ENCODE measurements around the gene SPECC1.
"Not testable (repeated sequence)": the region's sequence is repeated elsewhere in the genome, so short reads cannot be mapped to it uniquely, and the experiment has no call there.

Gene SPECC1

DNA sequence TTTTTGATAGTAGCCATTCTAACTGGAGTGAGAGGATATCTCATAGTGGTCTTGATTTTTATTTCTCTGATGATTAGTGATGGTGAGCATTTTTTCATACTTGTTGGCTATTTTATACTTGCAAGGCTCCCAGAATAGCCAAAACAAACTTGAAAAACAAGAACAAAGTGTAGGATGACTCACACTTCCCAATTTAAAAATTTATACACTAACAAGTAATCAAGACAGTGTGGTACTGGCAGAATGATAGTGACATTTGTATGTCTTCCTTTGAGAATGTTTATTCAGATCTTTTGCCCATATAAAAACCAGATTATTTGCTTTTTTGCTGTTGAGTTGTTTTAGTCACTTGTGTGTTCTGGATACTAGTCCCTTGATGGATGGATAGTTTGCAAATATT is 17.8 kb downstream of the SPECC1 start:
- H3K27me3 ChIP-seq, result no peaks in the 10 kb centered on the region
- no peaks in the 10 kb centered on the region for H3K36me3 ChIP-seq
- H3K27ac ChIP-seq, result no peak overlapping the region
- no peaks in the 10 kb centered on the region for H3K4me1 ChIP-seq (ENCODE audit: control insufficient read depth in 1 of 2, insufficient read depth in 1 of 2, low read depth in 1 of 2, low read length in 1 of 2)
- TF ChIP-seq, protein P1, sequence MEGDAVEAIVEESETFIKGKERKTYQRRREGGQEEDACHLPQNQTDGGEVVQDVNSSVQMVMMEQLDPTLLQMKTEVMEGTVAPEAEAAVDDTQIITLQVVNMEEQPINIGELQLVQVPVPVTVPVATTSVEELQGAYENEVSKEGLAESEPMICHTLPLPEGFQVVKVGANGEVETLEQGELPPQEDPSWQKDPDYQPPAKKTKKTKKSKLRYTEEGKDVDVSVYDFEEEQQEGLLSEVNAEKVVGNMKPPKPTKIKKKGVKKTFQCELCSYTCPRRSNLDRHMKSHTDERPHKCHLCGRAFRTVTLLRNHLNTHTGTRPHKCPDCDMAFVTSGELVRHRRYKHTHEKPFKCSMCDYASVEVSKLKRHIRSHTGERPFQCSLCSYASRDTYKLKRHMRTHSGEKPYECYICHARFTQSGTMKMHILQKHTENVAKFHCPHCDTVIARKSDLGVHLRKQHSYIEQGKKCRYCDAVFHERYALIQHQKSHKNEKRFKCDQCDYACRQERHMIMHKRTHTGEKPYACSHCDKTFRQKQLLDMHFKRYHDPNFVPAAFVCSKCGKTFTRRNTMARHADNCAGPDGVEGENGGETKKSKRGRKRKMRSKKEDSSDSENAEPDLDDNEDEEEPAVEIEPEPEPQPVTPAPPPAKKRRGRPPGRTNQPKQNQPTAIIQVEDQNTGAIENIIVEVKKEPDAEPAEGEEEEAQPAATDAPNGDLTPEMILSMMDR (IDR thresholded peaks at IDR 0.05), result no peak
- no peak overlapping the region for H3K4me3 ChIP-seq (ENCODE audit: low read depth in 1 of 2, low read length in 1 of 2)
- H3K9me3 ChIP-seq, result no peaks in the 10 kb centered on the region

DNA sequence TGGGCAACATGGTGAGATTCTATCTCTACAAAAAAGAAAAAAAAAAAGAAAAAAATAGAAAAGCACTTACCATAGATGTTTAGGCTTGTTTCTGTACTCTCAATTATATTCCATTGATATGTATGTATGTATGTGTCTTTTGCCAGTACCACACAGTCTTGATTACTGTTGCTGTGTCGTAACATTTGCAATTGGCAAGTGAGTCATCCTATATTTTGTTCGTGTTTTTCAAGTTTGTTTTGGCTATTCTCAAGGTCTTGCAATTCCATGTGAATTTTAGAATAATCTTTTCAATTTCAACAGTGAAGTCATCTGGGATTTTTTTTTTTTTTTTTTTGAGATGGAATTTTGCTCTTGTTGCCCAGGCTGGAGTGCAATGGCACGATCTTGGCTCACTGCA is 19.3 kb downstream of the SPECC1 start:
- H3K27me3 ChIP-seq, result no peaks in the 10 kb centered on the region
- no peak overlapping the region for H3K27ac ChIP-seq
- TF ChIP-seq, protein P1 (IDR thresholded peaks at IDR 0.05), result no peak
- no peaks in the 10 kb centered on the region for H3K36me3 ChIP-seq
- H3K9me3 ChIP-seq, result no peaks in the 10 kb centered on the region
- no peak overlapping the region for H3K4me3 ChIP-seq (ENCODE audit: low read depth in 1 of 2, low read length in 1 of 2)
- H3K4me1 ChIP-seq (ENCODE audit: control insufficient read depth in 1 of 2, insufficient read depth in 1 of 2, low read depth in 1 of 2, low read length in 1 of 2), result no peaks in the 10 kb centered on the region

DNA sequence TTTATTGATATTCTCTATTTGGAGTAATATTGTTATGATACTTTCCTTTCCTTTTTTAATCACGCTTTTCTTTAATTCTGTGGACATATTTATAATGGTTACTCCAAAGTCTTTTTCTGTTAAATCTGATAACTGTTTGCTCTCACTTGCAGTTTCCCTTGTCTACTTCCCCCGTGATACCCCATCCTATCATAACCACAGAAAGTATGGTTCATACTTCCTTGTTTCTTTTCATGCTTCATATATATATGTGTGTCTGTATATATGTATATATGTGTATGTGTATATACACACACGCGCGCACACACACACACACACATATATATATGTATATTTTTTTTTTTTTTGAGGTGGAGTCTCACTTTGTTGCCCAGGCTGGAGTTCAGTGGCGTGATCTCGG is 23.5 kb downstream of the SPECC1 start:
- Histone ChIP-seq H3K4me3 (ENCODE audit: low read depth in 1 of 2, low read length in 1 of 2) (no peak overlapping the region), H3K9me3 (no peaks in the 10 kb centered on the region), H3K27ac (no peak overlapping the region), H3K4me1 (ENCODE audit: control insufficient read depth in 1 of 2, insufficient read depth in 1 of 2, low read depth in 1 of 2, low read length in 1 of 2) (no peaks in the 10 kb centered on the region), H3K36me3 (no peaks in the 10 kb centered on the region), H3K27me3 (no peaks in the 10 kb centered on the region)
- TF ChIP-seq, protein P1 (IDR thresholded peaks at IDR 0.05), result no peak

DNA sequence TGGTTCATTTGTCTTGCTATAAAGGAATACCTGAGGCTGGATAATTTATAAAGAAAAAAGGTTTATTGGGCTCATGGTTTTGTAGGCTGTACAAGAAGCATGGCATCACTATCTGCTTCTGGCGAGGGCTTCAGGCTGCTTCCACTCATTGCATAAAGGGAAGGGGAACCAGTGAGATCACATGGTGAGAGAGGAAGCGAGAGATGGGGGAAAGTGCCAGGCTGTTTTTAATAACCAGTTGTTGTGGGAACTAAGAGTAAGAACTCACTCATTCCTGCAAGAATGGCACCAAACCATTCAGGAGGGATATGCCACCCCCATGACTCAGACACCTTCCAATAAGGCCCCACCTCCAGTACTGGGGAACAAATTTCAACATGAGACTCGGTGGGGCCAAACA is 24.3 kb downstream of the SPECC1 start:
- H3K4me3 ChIP-seq (ENCODE audit: low read depth in 1 of 2, low read length in 1 of 2), result no peak overlapping the region

GRCh38 chr17:20035501-20035900 is 26.3 kb downstream of the SPECC1 start:
- TF ChIP-seq, protein P1 (IDR thresholded peaks at IDR 0.05), result no peak
- Histone ChIP-seq H3K27me3 (no peaks in the 10 kb centered on the region), H3K36me3 (no peaks in the 10 kb centered on the region), H3K27ac (no peak overlapping the region), H3K4me1 (ENCODE audit: control insufficient read depth in 1 of 2, insufficient read depth in 1 of 2, low read depth in 1 of 2, low read length in 1 of 2) (no peaks in the 10 kb centered on the region), H3K4me3 (ENCODE audit: low read depth in 1 of 2, low read length in 1 of 2) (no peak overlapping the region), H3K9me3 (no peaks in the 10 kb centered on the region)

More for the DNA sequence above, 24.3 kb downstream of the SPECC1 start:
- Histone ChIP-seq H3K4me1 (ENCODE audit: control insufficient read depth in 1 of 2, insufficient read depth in 1 of 2, low read depth in 1 of 2, low read length in 1 of 2) (no peaks in the 10 kb centered on the region), H3K27ac (no peak overlapping the region), H3K36me3 (no peaks in the 10 kb centered on the region), H3K27me3 (no peaks in the 10 kb centered on the region), H3K9me3 (no peaks in the 10 kb centered on the region)
- TF ChIP-seq, protein P1 (IDR thresholded peaks at IDR 0.05), result no peak

GRCh38 chr17:20037286-20037685 is 28.1 kb downstream of the SPECC1 start:
- not testable (repeated sequence) for H3K9me3 ChIP-seq; H3K4me3 ChIP-seq (ENCODE audit: low read depth in 1 of 2, low read length in 1 of 2); H3K4me1 ChIP-seq (ENCODE audit: control insufficient read depth in 1 of 2, insufficient read depth in 1 of 2, low read depth in 1 of 2, low read length in 1 of 2); H3K36me3 ChIP-seq; H3K27me3 ChIP-seq; H3K27ac ChIP-seq
